Esophagus mucosa (tissue), 1 donor: ENCODE measurements around the gene HMGN1. TPM values are rescaled to one million over a fixed set of nuclear protein-coding genes. Genes with fewer than 3 reads are reported as not detected.
"Not testable (repeated sequence)": the region's sequence is repeated elsewhere in the genome, so short reads cannot be mapped to it uniquely, and the experiment has no call there.

ENCODE experiments used
- ATAC-seq: fragments of 200-7000 bp; cut with Tn5 transposase; one replicate; pipeline ENCODE4 v1.9.1; 2020
- total RNA-seq: library from RNA; stranded (reverse); gene quantifications from one replicate; pipeline ENCODE4 v1.2.4, GENCODE V29; 2023
- donor health status: DM: yes; HTN: yes; CAD: no.

The HMGN1 gene, protein sequence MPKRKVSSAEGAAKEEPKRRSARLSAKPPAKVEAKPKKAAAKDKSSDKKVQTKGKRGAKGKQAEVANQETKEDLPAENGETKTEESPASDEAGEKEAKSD
- 213 TPM for total RNA-seq

GRCh38 chr21:39348355-39349210 is at the start of gene HMGN1:
Gene HMGN1 (minus strand): TSS chr21:39349088. CDS start chr21:39348917, 171 bp downstream.
- ATAC-seq, result peak; percentile 84

GRCh38 chr21:39397646-39398385 is 48.9 kb upstream of the HMGN1 start:
- ATAC-seq, result no peak

GRCh38 chr21:39392981-39393380 is 44.1 kb upstream of the HMGN1 start:
- no peak for ATAC-seq

DNA sequence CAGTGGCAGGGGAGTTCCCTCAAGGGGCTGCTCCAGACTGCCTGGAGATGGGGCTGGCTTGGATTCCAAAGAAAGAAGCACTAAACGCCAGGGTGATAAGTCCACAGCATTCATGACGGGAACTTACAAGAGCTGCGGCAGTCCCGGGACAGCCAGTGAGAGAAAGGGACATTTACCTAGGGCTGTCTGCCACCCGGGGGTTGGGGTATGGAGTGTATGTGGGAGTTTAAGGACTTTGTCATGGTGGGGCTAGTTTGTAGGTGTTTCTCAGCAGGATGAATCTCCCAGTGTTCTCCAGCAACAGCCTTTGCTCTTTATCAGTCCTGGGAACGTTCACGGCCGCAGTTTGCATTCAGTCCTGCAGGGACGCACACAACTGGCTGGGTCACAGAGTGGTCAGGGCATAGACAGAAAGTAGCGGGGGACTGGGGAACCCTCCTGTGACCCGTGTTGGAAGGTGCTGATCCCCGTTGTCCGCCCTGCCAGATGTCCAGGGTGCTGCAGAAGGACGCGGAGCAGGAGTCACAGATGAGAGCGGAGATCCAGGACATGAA is 41.4 kb upstream of the HMGN1 start:
- ATAC-seq, result no peak

GRCh38 chr21:39388811-39389155 is 39.9 kb upstream of the HMGN1 start:
- ATAC-seq, result no peak

GRCh38 chr21:39388038-39388810 is 39.3 kb upstream of the HMGN1 start:
- peak; percentile 87 for ATAC-seq

- ATAC-seq, result peak; percentile 58
Observed at GRCh38 chr21:39387461-39388037, 38.7 kb upstream of the HMGN1 start.

- no peak for ATAC-seq
Observed at GRCh38 chr21:39386899-39387298, 38.0 kb upstream of the HMGN1 start.

GRCh38 chr21:39386194-39386593 is 37.3 kb upstream of the HMGN1 start:
- peak; percentile 3 for ATAC-seq

DNA sequence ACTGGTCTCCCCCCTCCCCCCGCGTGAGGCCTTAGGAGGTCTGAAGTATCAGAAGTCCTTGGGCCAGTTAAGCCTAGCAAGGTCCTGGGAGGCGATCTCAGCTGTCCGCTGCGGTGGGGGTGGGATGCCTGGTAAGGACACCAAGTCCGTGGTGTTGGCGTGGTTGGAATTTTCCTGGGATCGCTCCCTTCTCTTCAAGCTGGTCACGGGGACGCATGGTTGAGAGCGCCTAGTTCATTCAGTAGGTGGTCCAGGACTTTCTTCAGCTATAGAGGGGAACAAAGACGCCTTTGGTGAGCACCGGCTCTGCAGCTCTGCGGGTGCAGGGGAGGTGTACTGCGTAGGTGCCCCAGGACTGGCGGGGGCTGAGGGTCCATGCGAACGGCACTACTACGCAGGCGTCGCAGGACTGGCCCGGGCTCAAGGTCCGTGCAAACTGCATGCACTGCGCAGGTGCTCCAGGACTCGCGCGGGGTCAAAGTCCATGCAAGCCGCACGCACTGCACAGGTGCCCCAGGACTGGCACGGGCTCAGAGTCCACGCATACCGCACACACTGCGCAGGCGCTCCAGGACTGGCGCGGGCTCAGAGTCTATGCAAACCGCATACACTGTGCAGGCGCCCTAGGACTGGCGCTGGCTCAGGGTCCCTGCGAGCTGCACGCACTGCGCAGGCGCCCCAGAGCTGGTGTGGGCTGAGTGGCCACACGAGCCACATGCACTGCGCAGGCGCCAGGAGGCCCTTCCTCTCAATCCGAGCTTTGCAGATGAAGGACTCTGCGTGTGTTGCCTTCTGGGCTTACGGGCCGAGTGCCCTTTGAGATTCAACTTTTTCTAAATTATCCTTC is 36.6 kb upstream of the HMGN1 start:
- ATAC-seq, result peak; percentile 64

DNA sequence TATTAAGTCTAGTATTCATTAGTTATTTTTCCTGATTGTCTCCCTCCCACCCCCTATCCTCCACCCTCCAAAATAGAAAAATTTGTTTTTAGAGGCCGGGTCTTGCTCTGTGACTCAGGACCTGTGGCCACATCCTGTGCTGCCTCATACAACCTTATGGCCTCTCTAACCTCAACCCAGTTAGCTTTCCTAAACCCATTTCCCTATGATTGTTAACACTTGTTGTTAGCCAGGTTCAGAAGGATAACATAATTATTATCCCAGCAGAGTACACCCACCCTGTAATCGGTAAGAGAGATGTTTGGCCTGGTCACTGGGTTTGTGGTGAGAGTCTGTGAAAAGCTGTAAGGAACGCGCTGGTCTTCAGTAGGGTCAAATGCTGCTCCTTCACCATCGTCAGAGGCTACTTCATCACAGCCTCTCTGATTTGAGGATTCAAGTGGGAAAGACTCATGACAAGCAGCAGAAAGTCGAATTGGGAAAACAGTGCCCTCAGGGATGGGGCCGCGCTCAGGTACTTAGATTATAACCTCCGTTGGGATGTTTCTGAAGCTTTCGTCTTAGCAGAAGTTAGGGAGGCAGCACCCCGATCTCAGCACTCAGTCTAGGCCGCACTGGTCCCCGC is 35.9 kb upstream of the HMGN1 start:
- no peak for ATAC-seq

- ATAC-seq, result not testable (repeated sequence)
Observed at GRCh38 chr21:39382096-39382495, 33.2 kb upstream of the HMGN1 start.

DNA sequence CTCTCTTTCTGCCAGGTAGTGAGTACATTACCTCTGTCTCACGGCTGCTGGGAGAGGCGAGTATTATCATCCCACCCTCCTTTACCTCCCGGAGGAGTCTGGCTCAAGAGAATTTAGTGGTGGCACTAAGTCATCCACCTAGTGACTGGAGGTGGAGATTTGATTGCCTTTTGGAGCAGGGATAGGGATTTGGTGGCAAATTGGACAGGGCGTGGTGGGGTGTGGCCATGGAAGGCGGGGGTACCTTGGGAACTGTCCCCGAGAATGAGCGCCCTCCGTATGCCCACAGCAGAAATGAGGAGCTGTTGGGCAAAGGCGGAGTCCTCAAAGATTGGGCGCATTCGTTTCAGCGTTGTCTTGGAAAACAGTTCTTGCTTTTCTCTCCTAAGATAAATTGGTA is 32.1 kb upstream of the HMGN1 start:
- ATAC-seq, result peak; percentile 17

DNA sequence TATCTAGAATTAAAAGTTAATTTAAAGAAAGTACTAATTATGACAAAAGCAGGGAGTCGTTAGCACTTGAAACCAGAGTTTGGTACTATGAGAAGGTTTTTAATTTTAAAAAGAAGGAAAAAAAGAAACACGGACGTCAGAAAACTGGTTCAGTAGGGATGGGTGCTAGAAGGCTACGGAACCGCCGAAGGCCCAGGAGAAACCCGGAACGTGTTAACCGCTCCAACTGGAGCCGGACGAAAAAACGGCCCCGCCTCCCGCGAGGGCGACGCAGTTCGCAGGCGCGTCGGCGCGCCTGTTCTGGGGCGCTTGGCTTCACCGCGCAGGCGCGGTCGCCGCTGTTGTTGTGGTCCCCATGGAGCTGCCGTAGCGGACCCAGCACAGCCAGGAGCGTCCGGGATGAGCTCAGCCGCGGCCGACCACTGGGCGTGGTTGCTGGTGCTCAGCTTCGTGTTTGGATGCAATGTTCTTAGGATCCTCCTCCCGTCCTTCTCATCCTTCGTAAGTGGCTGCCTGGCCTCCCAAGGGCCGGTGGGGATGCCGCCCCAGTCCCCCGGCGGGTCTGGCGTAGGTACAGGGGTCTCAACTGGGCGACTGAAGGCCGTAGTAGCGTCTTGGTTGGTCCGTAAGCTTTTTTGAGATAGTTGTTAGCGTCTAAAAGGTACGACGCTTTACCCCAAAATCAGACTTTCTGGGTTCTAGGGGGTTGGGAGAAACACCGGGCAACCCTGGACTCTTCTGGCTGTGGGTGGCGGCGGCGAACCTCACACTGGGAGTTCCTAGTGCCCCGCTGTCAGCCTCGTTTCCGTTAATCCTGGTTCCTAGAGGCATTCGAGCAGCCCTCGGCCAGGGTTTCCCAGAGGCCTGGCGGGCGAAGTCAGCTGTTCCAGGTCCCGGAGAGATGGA is 31.4 kb upstream of the HMGN1 start:
- peak; percentile 94 for ATAC-seq

GRCh38 chr21:39377444-39378050 is 28.7 kb upstream of the HMGN1 start:
- ATAC-seq, result no peak

DNA sequence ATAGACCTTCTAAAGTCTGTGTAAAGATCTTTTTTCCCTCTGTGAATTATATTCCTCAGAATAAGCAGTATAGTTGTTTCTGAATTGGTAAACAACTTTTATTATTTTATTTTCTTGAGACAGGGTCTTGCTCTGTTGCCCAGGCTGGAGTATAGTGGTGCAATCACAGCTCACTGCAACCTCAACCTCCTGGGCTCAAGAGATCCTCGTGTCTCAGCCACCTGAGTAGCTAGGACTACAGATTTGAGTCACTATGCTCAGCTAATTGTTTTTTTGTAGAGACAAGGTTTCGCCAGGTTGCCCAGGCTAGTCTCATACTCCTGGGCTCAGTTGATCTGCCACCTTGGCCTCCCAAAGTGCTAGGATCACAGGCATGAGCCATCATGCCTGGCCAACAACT is 26.6 kb upstream of the HMGN1 start:
- ATAC-seq, result no peak

GRCh38 chr21:39374046-39374445 is 25.2 kb upstream of the HMGN1 start:
- ATAC-seq, result no peak

DNA sequence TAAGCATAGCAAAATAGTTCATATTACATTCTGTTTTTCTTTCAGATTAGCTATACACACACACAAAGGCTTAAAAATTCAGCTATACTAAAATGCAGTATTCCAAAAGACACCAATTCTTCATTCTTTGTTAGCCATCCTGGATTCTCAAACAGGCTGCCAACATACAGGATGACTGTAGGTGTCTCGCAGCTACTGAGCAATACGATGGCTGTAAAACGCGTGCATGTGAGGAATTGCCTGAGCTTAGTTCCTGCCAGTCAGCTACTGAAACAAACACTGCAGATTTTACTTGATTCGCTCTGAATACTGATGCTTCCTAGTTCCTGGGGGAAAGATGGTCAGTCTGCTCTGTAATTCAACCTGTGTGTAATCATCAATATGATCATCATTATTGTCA is 24.7 kb upstream of the HMGN1 start:
- peak; percentile 73 for ATAC-seq

DNA sequence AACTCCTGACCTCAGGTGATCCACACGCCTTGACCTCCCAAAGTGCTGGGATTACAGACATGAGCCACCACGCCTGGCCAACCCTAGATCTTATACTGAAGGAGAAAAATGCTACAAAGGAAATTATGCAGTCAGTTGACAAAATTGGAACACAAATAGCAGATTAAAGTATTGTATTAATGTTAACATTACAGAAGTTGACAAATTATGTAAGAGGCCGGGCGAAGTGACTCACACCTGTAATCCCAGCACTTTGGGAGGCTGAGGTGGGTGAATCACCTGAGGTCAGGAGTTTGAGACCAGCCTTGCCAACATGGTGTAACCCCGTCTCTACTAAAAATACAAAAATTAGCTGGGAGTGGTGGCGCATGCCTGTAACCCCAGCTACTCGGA is 21.0 kb upstream of the HMGN1 start:
- ATAC-seq, result peak; percentile 45
